ENCODE data around the gene SYNPO2L. TPM values are rescaled to one million over a fixed set of nuclear protein-coding genes. Genes with fewer than 3 reads are reported as not detected.

The SYNPO2L gene
- total and polyA plus RNA-seq, 10 donors: 0.02 to 0.23 (median 0.06) TPM; not detected in 5

GRCh38 chr10:73646598-73647041, 9.2 kb downstream of the SYNPO2L start:
- intact Hi-C loops (cut with DNase I; ENCODE audit: low total_unique reads): loop anchor here (10.0 kb wide), 1 partner anchor 382 kb away; no protein-coding TSS in a partner anchor
- H3K9me3 ChIP-seq: no peaks in the 10 kb centered on the region
- H3K27ac ChIP-seq: no peak overlapping the region
- H3K36me3 ChIP-seq: no peaks in the 10 kb centered on the region
- peaks cover 0 to 31% (median 18%) of the 10 kb centered on the region in 6 donors for H3K4me1 ChIP-seq
- TF ChIP-seq CTCF (IDR thresholded peaks at IDR 0.05 in 8 of 11, conservative IDR thresholded peaks at IDR 0.05 in 3 of 11) (no peak), POLR2AphosphoS5 (IDR thresholded peaks at IDR 0.05) (no peak), POLR2A (IDR thresholded peaks at IDR 0.05) (no peak)
- H3K27me3 ChIP-seq (replicated peaks in 1 of 7): peaks cover 0 to 20% (median 0%) of the 10 kb centered on the region in 7 donors
- WGBS, 5 donors: 90 to 95% (median 94%) methylated on average over 8 to 9 of the region's 9 CpGs
- DNase-seq: no peak
- H3K4me3 ChIP-seq: no peak overlapping the region

- WGBS, 5 donors: 42 to 87% (median 52%) methylated on average over 3 of the region's 3 CpGs
- no peaks in the 10 kb centered on the region for H3K36me3 ChIP-seq
- TF ChIP-seq CTCF (IDR thresholded peaks at IDR 0.05 in 8 of 11, conservative IDR thresholded peaks at IDR 0.05 in 3 of 11) (no peak), POLR2AphosphoS5 (IDR thresholded peaks at IDR 0.05) (no peak), POLR2A (IDR thresholded peaks at IDR 0.05) (no peak)
- H3K27me3 ChIP-seq (replicated peaks in 1 of 7): peaks cover 0 to 20% (median 0%) of the 10 kb centered on the region in 7 donors
- H3K4me1 ChIP-seq: peaks cover 0 to 31% (median 18%) of the 10 kb centered on the region in 6 donors
- H3K27ac ChIP-seq: no peak overlapping the region
- intact Hi-C loops (cut with DNase I; ENCODE audit: low total_unique reads): loop anchor here (2.0 to 10.0 kb wide), 2 partner anchors 116 to 380 kb away; no protein-coding TSS in a partner anchor
- DNase-seq: no peak
- no peak overlapping the region for H3K4me3 ChIP-seq
- no peaks in the 10 kb centered on the region for H3K9me3 ChIP-seq
Measured at GRCh38 chr10:73645251-73645650, 10.6 kb downstream of the SYNPO2L start.

- intact Hi-C loops (cut with DNase I; ENCODE audit: low total_unique reads): loop anchor here (2.0 to 10.0 kb wide), 2 partner anchors 116 to 380 kb away; no protein-coding TSS in a partner anchor
- H3K27ac ChIP-seq: no peak overlapping the region
- no peak for DNase-seq
- no peak for TF ChIP-seq POLR2AphosphoS5 (IDR thresholded peaks at IDR 0.05)
- no peak for TF ChIP-seq CTCF (IDR thresholded peaks at IDR 0.05 in 8 of 11, conservative IDR thresholded peaks at IDR 0.05 in 3 of 11)
- TF ChIP-seq POLR2A (IDR thresholded peaks at IDR 0.05): no peak
- WGBS, 5 donors: 34 to 56% (median 50%) methylated on average over 1 of the region's 1 CpG
- no peak overlapping the region for H3K4me3 ChIP-seq
- H3K9me3 ChIP-seq: no peaks in the 10 kb centered on the region
- H3K4me1 ChIP-seq: peaks cover 0 to 31% (median 18%) of the 10 kb centered on the region in 6 donors
- no peaks in the 10 kb centered on the region for H3K36me3 ChIP-seq
- H3K27me3 ChIP-seq (replicated peaks in 1 of 7): peaks cover 0 to 20% (median 0%) of the 10 kb centered on the region in 7 donors
Measured at GRCh38 chr10:73644767-73645166, 11.1 kb downstream of the SYNPO2L start.

- Histone ChIP-seq H3K9me3 (no peaks in the 10 kb centered on the region), H3K4me3 (no peak overlapping the region), H3K4me1 (peaks cover 0 to 31% (median 18%) of the 10 kb centered on the region in 6 donors), H3K27ac (no peak overlapping the region), H3K27me3 (replicated peaks in 1 of 7) (peaks cover 0 to 20% (median 0%) of the 10 kb centered on the region in 7 donors), H3K36me3 (no peaks in the 10 kb centered on the region)
- intact Hi-C loops (cut with DNase I; ENCODE audit: low total_unique reads): loop anchor here (2.0 to 10.0 kb wide), 2 partner anchors 115 to 379 kb away; no protein-coding TSS in a partner anchor
- 15 to 26% (median 21%) methylated on average over 5 of the region's 5 CpGs for WGBS, 5 donors
- no peak for DNase-seq
- TF ChIP-seq POLR2A (IDR thresholded peaks at IDR 0.05) (no peak), CTCF (IDR thresholded peaks at IDR 0.05 in 8 of 11, conservative IDR thresholded peaks at IDR 0.05 in 3 of 11) (peak; percentile 75 to 94 (median 89)), POLR2AphosphoS5 (IDR thresholded peaks at IDR 0.05) (no peak)
Measured at GRCh38 chr10:73644015-73644743, 11.7 kb downstream of the SYNPO2L start.
